GM12878 (cell line): ENCODE data around the gene MT1X. TPM values are rescaled to one million over a fixed set of nuclear protein-coding genes. Genes with fewer than 3 reads are reported as not detected.

Experiments used
- ATAC-seq: fragments of 200-7000 bp; cut with Tn5 transposase; 3 replicates; pipeline ENCODE4 v1.9.1; 2020; ENCODE audit warnings: mild to moderate bottlenecking, moderate library complexity
- BruUV-seq: library from RNA; stranded (reverse); fragments of 400-500 nt; replicated peaks from 2 replicates; lab custom pipeline; 2021; lab: Mats Ljungman, UMichigan
- CTCF ChIA-PET: fragments of 300-600 bp; sonication (Branson Sonifier 250); formaldehyde crosslinking; extraction: SDS; loops from one replicate; lab custom pipeline; 2021; ENCODE audit warnings: inconsistent platforms; lab: Yijun Ruan, JAX
- POLR2A ChIA-PET: fragments of 350-600 bp; formaldehyde crosslinking; extraction: SDS; loops from one replicate; lab custom pipeline; 2021; ENCODE audit warnings: inconsistent platforms; lab: Charles Lee
- RAD21 ChIA-PET: fragments of 300-600 bp; sonication (Branson Sonifier 250); formaldehyde crosslinking; loops from one replicate; lab custom pipeline; 2023; ENCODE audit warnings: antibody characterized with exemption; ENCODE audit not compliant: unreplicated experiment; lab: Charles Lee
- SMC1A ChIA-PET: fragments of 300-600 bp; sonication (Branson Sonifier 250); formaldehyde crosslinking; loops from one replicate; lab custom pipeline; 2023; ENCODE audit not compliant: unreplicated experiment, uncharacterized antibody; lab: Charles Lee
- DNase-seq: peaks from one replicate; pipeline ENCODE4 v3.0.0-alpha.2; 2011; ENCODE audit warnings: low read depth, low spot score
- FAIRE-seq: peaks from 3 replicates; lab custom pipeline; 2011; peaks lifted over from hg19 to GRCh38; lab: Jason Lieb, UNC
- H2AFZ ChIP-seq: 2 replicates; pipeline ENCODE4 v1.6.0; 2011; ENCODE audit warnings: low read depth, low read length, control low read depth; ENCODE audit not compliant: control insufficient read depth
- H3K27ac ChIP-seq: 2 replicates; pipeline ENCODE4 v1.5.1; 2011; ENCODE audit warnings: control low read depth; ENCODE audit not compliant: control insufficient read depth, insufficient read depth
- H3K27me3 ChIP-seq, 2 experiments: replicated peaks in 1 of 2; 2 replicates each; pipeline versions ENCODE4 v1.6.0 to v1.6.1; 2011; ENCODE audit warnings: low read length in 1 of 2; ENCODE audit not compliant: control insufficient read depth in 2 of 2, insufficient read depth in 2 of 2
- H3K36me3 ChIP-seq, 2 experiments: 2 replicates each; pipeline ENCODE4 v1.5.1; 2011; ENCODE audit warnings: low read length in 1 of 2; ENCODE audit not compliant: control insufficient read depth in 2 of 2, insufficient read depth in 2 of 2
- H3K4me1 ChIP-seq: 2 replicates; pipeline ENCODE4 v1.6.1; 2011; ENCODE audit warnings: mild to moderate bottlenecking, low read length, moderate library complexity, mixed read lengths; ENCODE audit not compliant: control insufficient read depth, insufficient read depth
- H3K4me2 ChIP-seq: 2 replicates; pipeline ENCODE4 v1.6.0; 2011; ENCODE audit warnings: control low read depth; ENCODE audit not compliant: control insufficient read depth, insufficient read depth
- H3K4me3 ChIP-seq: fragments of 200-600 bp; sonication (generic); 2 replicates; pipeline ENCODE4 v1.5.1; 2016
- H3K79me2 ChIP-seq: 2 replicates; pipeline ENCODE4 v1.6.0; 2011; ENCODE audit warnings: low read length; ENCODE audit not compliant: control insufficient read depth, insufficient read depth
- H3K9ac ChIP-seq: 2 replicates; pipeline ENCODE4 v1.8.0; 2011; ENCODE audit warnings: low read length, control low read depth, mixed read lengths; ENCODE audit not compliant: control insufficient read depth, insufficient read depth
- H3K9me3 ChIP-seq: replicated peaks from 3 replicates; pipeline ENCODE4 v1.5.1; 2011; ENCODE audit warnings: mild to moderate bottlenecking, low read length; ENCODE audit not compliant: control insufficient read depth, insufficient read depth
- H4K20me1 ChIP-seq: 2 replicates; pipeline ENCODE4 v1.6.0; 2011; ENCODE audit not compliant: control insufficient read depth, insufficient read depth
- CREM ChIP-seq: IDR thresholded peaks from 2 replicates; pipeline ENCODE4 v1.6.1; 2014; ENCODE audit warnings: antibody characterized with exemption, low read depth
- FOXK2 ChIP-seq: fragments of 450-650 bp; IDR thresholded peaks from 2 replicates; pipeline ENCODE4 v1.6.1; 2017; ENCODE audit warnings: mild to moderate bottlenecking, moderate library complexity
- FOXM1 ChIP-seq: IDR thresholded peaks from 2 replicates; pipeline ENCODE4 v1.6.1; 2012; ENCODE audit warnings: low read depth, mild to moderate bottlenecking, inconsistent platforms, low read length, moderate library complexity
- GATAD2B ChIP-seq: fragments of 450-650 bp; conservative IDR thresholded peaks from 2 replicates; pipeline ENCODE4 v1.6.1; 2017; ENCODE audit warnings: low read depth, mild to moderate bottlenecking, moderate library complexity
- IKZF2 ChIP-seq, 2 experiments: fragments of 450-650 bp; IDR thresholded peaks; 2 replicates each; pipeline ENCODE4 v1.6.1; 2017; ENCODE audit warnings: mild to moderate bottlenecking in 2 of 2, moderate library complexity in 2 of 2
- JUNB ChIP-seq: IDR thresholded peaks from 2 replicates; pipeline ENCODE4 v1.6.1; 2016; ENCODE audit warnings: antibody characterized with exemption, mild to moderate bottlenecking
- NFXL1 ChIP-seq: fragments of 450-650 bp; IDR thresholded peaks from 2 replicates; pipeline ENCODE4 v1.6.1; 2017; ENCODE audit warnings: antibody characterized with exemption, mild to moderate bottlenecking, borderline replicate concordance
- NKRF ChIP-seq: fragments of 450-650 bp; conservative IDR thresholded peaks from 2 replicates; pipeline ENCODE4 v1.6.1; 2017; ENCODE audit warnings: mild to moderate bottlenecking, moderate library complexity
- SRF ChIP-seq, 2 experiments: IDR thresholded peaks; 2 replicates each; pipeline ENCODE4 v1.6.1; 2011; ENCODE audit warnings: low read depth in 2 of 2, low read length in 2 of 2, mild to moderate bottlenecking in 1 of 2, moderate library complexity in 1 of 2
- STAT1 ChIP-seq: fragments of 450-650 bp; conservative IDR thresholded peaks from 2 replicates; pipeline ENCODE4 v1.6.1; 2014; ENCODE audit warnings: antibody characterized with exemption, mild to moderate bottlenecking
- STAT3 ChIP-seq: IDR thresholded peaks from 2 replicates; pipeline ENCODE4 v1.6.1; 2011; ENCODE audit warnings: low read depth, low read length, improper control_type of control experiment
- ZNF384 ChIP-seq: IDR thresholded peaks from 2 replicates; pipeline ENCODE4 v1.6.1; 2012; ENCODE audit warnings: low read depth, mild to moderate bottlenecking, low read length, improper control_type of control experiment, borderline replicate concordance
- WGBS: methylation state at CpG from one replicate; pipeline ENCODE4 v1.1.6; 2016; ENCODE audit warnings: low lambda C conversion rate; ENCODE audit not compliant: insufficient replicate concordance, insufficient coverage; ENCODE audit errors: missing lambda C conversion rate; 5-methylcytosine and 5-hydroxymethylcytosine counted together
- in situ Hi-C: fragments of 300-500 bp; cut with MboI; formaldehyde crosslinking; loops from 9 replicates; pipeline ENCODE4 v1.14.3; 2018; ENCODE audit warnings: mixed read lengths
- intact Hi-C: fragments of 100-400 bp; cut with micrococcal nuclease; formaldehyde crosslinking; loops from one replicate; pipeline ENCODE4 v1.14.2; 2022; ENCODE audit not compliant: unreplicated experiment
- polyA plus RNA-seq, 11 experiments: library from polyadenylated mRNA; depleted of rRNA in 4 of 11; unstranded in 6 of 11; stranded (reverse) in 5 of 11; fragments of >200 nt; fragmentation: Nextera tagmentation in 4 of 11; fragmentation: Illumina TruSeq in 1 of 11; extraction: Ambion mirVana in 4 of 11; extraction: Trizol in 1 of 11; gene quantifications; 1 replicate in 1 of 11; 2 replicates in 10 of 11; pipeline versions ENCODE4 v1.2.1 to v1.2.3, GENCODE V29; 2011 to 2016; ENCODE audit warnings: inconsistent platforms in 2 of 11, missing spikeins in 2 of 11, low read depth in 1 of 11
- total RNA-seq, 4 experiments: library from RNA; depleted of rRNA in 3 of 4; stranded (reverse); fragments of >200 nt in 3 of 4; fragmentation: Illumina TruSeq in 1 of 4; extraction: Trizol in 1 of 4; gene quantifications; 2 replicates each; pipeline versions ENCODE4 v1.2.1 to v1.2.3, GENCODE V29; 2013 to 2021
- TF ChIP-seq, protein P1 (sequence below): fragments of 450-650 bp; IDR thresholded peaks from 2 replicates; pipeline ENCODE4 v1.6.1; 2016; ENCODE audit warnings: mild to moderate bottlenecking, moderate library complexity, borderline replicate concordance
- TF ChIP-seq, protein P2 (sequence below): fragments of 450-650 bp; IDR thresholded peaks from 2 replicates; pipeline ENCODE4 v1.6.1; 2017; ENCODE audit warnings: mild to moderate bottlenecking
- TF ChIP-seq, protein P3 (sequence below): IDR thresholded peaks from 2 replicates; pipeline ENCODE4 v1.6.1; 2012; ENCODE audit warnings: low read length, inconsistent platforms

The MT1X gene
- total and polyA plus RNA-seq, 10 of the 15 experiments (the other 5 are each of a cell fraction or from before 2014, with no cell fraction given): 5.8 to 65.6 (median 15.4) TPM

DNA sequence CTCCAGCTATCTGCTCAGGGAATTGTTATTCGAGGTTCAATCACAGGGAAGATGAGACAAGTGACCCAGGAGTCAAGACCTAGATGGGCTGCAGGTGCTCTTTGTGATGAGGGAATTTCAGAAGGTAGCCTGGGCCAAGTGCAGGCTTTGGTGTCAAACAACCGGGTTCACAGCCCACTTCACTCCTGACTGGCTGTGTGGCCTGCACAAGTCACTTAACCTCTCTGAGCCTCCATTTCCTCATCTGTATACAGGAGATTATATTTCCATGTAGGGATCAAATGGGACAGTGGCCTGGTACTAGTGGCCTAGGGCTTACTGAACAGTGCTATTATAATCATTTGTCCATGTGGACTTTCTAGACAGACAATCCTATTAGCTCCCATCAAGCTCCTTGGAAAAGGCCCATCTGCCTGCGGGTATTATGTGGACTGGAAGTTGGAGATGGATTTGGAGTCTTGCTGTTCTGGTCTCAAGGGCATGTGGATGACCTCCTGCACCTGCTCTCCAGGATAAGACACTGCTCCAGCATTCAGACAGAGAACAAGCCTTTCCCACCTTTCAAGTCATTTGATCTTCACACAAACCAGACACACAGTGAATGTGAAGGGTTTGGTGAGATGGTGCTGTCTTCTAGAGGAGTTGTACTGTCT is 3.1 kb upstream of the MT1X start:
- 29% methylated on average over 3 of the region's 3 CpGs for WGBS
- ChIA-PET RAD21 (no interaction called here), SMC1A (interaction anchor here (1.0 kb wide), 1 partner anchor 132 kb away, joined by 3 read pairs; no protein-coding TSS in a partner anchor), POLR2A (interaction anchor here (1.5 kb wide), 1 partner anchor 23 kb away, joined by 3 read pairs; no protein-coding TSS in a partner anchor), CTCF (interaction anchor here (1.5 to 1.8 kb wide), 2 partner anchors 23 to 69 kb away, joined by 3 to 5 read pairs; no protein-coding TSS in a partner anchor)
- DNase-seq: no peak
- H3K79me2 ChIP-seq: no peaks in the 10 kb centered on the region
- H3K4me1 ChIP-seq: peaks cover 12% of the 10 kb centered on the region
- no peaks in the 10 kb centered on the region for H3K9me3 ChIP-seq
- H3K9ac ChIP-seq: no peak overlapping the region
- BruUV-seq: no TSS peak
- H3K36me3 ChIP-seq: no peaks in the 10 kb centered on the region
- no peaks in the 10 kb centered on the region; a peak in 2 of 4 replicates for H3K27me3 ChIP-seq
- no peak overlapping the region for H2AFZ ChIP-seq
- in situ Hi-C loops: loop anchor here (25.0 kb wide), 1 partner anchor 742 kb away; no protein-coding TSS in a partner anchor
- H3K4me2 ChIP-seq: no peak overlapping the region
- no peaks in the 10 kb centered on the region for H4K20me1 ChIP-seq
- FAIRE-seq: no peak
- no peak overlapping the region for H3K4me3 ChIP-seq
- intact Hi-C loops: no loop called here
- no peak for ATAC-seq
- no peak overlapping the region for H3K27ac ChIP-seq
- TF ChIP-seq FOXM1 (no peak), IKZF2 (IDR thresholded peaks at IDR 0.05) (no peak), NKRF (no peak), SRF (IDR thresholded peaks at IDR 0.05; ENCODE audit: low read depth in 2 of 2, low read length in 2 of 2) (no peak), STAT1 (no peak), CREM (no peak), GATAD2B (no peak), STAT3 (no peak), NFXL1 (no peak), JUNB (no peak), FOXK2 (no peak), ZNF384 (no peak)
- TF ChIP-seq, protein P1, sequence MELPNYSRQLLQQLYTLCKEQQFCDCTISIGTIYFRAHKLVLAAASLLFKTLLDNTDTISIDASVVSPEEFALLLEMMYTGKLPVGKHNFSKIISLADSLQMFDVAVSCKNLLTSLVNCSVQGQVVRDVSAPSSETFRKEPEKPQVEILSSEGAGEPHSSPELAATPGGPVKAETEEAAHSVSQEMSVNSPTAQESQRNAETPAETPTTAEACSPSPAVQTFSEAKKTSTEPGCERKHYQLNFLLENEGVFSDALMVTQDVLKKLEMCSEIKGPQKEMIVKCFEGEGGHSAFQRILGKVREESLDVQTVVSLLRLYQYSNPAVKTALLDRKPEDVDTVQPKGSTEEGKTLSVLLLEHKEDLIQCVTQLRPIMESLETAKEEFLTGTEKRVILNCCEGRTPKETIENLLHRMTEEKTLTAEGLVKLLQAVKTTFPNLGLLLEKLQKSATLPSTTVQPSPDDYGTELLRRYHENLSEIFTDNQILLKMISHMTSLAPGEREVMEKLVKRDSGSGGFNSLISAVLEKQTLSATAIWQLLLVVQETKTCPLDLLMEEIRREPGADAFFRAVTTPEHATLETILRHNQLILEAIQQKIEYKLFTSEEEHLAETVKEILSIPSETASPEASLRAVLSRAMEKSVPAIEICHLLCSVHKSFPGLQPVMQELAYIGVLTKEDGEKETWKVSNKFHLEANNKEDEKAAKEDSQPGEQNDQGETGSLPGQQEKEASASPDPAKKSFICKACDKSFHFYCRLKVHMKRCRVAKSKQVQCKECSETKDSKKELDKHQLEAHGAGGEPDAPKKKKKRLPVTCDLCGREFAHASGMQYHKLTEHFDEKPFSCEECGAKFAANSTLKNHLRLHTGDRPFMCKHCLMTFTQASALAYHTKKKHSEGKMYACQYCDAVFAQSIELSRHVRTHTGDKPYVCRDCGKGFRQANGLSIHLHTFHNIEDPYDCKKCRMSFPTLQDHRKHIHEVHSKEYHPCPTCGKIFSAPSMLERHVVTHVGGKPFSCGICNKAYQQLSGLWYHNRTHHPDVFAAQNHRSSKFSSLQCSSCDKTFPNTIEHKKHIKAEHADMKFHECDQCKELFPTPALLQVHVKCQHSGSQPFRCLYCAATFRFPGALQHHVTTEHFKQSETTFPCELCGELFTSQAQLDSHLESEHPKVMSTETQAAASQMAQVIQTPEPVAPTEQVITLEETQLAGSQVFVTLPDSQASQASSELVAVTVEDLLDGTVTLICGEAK: no peak
- TF ChIP-seq, protein P2, sequence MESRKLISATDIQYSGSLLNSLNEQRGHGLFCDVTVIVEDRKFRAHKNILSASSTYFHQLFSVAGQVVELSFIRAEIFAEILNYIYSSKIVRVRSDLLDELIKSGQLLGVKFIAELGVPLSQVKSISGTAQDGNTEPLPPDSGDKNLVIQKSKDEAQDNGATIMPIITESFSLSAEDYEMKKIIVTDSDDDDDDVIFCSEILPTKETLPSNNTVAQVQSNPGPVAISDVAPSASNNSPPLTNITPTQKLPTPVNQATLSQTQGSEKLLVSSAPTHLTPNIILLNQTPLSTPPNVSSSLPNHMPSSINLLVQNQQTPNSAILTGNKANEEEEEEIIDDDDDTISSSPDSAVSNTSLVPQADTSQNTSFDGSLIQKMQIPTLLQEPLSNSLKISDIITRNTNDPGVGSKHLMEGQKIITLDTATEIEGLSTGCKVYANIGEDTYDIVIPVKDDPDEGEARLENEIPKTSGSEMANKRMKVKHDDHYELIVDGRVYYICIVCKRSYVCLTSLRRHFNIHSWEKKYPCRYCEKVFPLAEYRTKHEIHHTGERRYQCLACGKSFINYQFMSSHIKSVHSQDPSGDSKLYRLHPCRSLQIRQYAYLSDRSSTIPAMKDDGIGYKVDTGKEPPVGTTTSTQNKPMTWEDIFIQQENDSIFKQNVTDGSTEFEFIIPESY: no peak
- TF ChIP-seq, protein P3, sequence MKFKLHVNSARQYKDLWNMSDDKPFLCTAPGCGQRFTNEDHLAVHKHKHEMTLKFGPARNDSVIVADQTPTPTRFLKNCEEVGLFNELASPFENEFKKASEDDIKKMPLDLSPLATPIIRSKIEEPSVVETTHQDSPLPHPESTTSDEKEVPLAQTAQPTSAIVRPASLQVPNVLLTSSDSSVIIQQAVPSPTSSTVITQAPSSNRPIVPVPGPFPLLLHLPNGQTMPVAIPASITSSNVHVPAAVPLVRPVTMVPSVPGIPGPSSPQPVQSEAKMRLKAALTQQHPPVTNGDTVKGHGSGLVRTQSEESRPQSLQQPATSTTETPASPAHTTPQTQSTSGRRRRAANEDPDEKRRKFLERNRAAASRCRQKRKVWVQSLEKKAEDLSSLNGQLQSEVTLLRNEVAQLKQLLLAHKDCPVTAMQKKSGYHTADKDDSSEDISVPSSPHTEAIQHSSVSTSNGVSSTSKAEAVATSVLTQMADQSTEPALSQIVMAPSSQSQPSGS: no peak
